ENCODE measurements around the gene NUP153.

GRCh38 chr6:17610835-17611234 is 95.9 kb downstream of the NUP153 start:
- TF ChIP-seq CTCF (IDR thresholded peaks at IDR 0.05), result no peak
- no peak for TF ChIP-seq POLR2A (IDR thresholded peaks at IDR 0.05)

Data from lower leg skin (tissue), 3 donors.